ENCODE measurements around the gene BRCC3. TPM values are rescaled to one million over a fixed set of nuclear protein-coding genes. Genes with fewer than 3 reads are reported as not detected.

The BRCC3 gene
- polyA plus RNA-seq, 1 donor from 2014 or later, result 28.1 TPM

GRCh38 chrX:155069414-155069813 is 1.9 kb upstream of the BRCC3 start:
- Histone ChIP-seq H3K27me3 (ENCODE audit: insufficient read depth, low read depth, low read length) (no peaks in the 10 kb centered on the region), H3K36me3 (ENCODE audit: insufficient read depth, low read length) (no peaks in the 10 kb centered on the region), H3K27ac (ENCODE audit: low read length) (no peak overlapping the region), H3K4me3 (ENCODE audit: low read length) (peak overlapping the region; percentile 71), H2AFZ (ENCODE audit: low read depth, low read length) (no peak overlapping the region), H3K79me2 (replicated peaks; ENCODE audit: insufficient read depth, low read length) (peaks cover 3% of the 10 kb centered on the region), H3F3A (ENCODE audit: insufficient read depth, low read length, poor library complexity, severe bottlenecking) (no peaks in the 10 kb centered on the region), H3K9me2 (ENCODE audit: insufficient read depth, low read length) (no peaks in the 10 kb centered on the region), H3K9me3 (ENCODE audit: low read length) (no peaks in the 10 kb centered on the region), H4K20me1 (ENCODE audit: insufficient read depth) (no peaks in the 10 kb centered on the region), H3K4me2 (ENCODE audit: low read length) (no peak overlapping the region), H3K9ac (ENCODE audit: low read length) (no peak overlapping the region)
- no peak for TF ChIP-seq EZH2 (IDR thresholded peaks at IDR 0.05; ENCODE audit: borderline replicate concordance, insufficient read depth, low read length, poor library complexity, severe bottlenecking)
- no peak for TF ChIP-seq POLR2AphosphoS5 (IDR thresholded peaks at IDR 0.05)
- TF ChIP-seq CTCF (IDR thresholded peaks at IDR 0.05; ENCODE audit: poor library complexity, severe bottlenecking), result no peak
- TF ChIP-seq REST (IDR thresholded peaks at IDR 0.05; ENCODE audit: borderline replicate concordance), result no peak
- no peak for TF ChIP-seq EP300 (conservative IDR thresholded peaks at IDR 0.05; ENCODE audit: poor library complexity, severe bottlenecking)
- no peak for TF ChIP-seq SMC3 (conservative IDR thresholded peaks at IDR 0.05; ENCODE audit: poor library complexity)
- no peak for TF ChIP-seq RAD21 (conservative IDR thresholded peaks at IDR 0.05)
- no peak for TF ChIP-seq MXI1 (conservative IDR thresholded peaks at IDR 0.05; ENCODE audit: poor library complexity, severe bottlenecking)
- no peak for TF ChIP-seq TAF1 (IDR thresholded peaks at IDR 0.05; ENCODE audit: low read depth)

- no peaks in the 10 kb centered on the region for H3K27me3 ChIP-seq (ENCODE audit: insufficient read depth, low read depth, low read length)
- H3K9me3 ChIP-seq (ENCODE audit: low read length), result no peaks in the 10 kb centered on the region
- H3K9me2 ChIP-seq (ENCODE audit: insufficient read depth, low read length), result no peaks in the 10 kb centered on the region
- no peak overlapping the region for H3K27ac ChIP-seq (ENCODE audit: low read length)
- peak overlapping the region; percentile 55 for H3K9ac ChIP-seq (ENCODE audit: low read length)
- peak overlapping the region; percentile 71 for H3K4me3 ChIP-seq (ENCODE audit: low read length)
- no peaks in the 10 kb centered on the region for H3K36me3 ChIP-seq (ENCODE audit: insufficient read depth, low read length)
- H2AFZ ChIP-seq (ENCODE audit: low read depth, low read length), result no peak overlapping the region
- TF ChIP-seq TAF1 (IDR thresholded peaks at IDR 0.05; ENCODE audit: low read depth), result no peak
- TF ChIP-seq EZH2 (IDR thresholded peaks at IDR 0.05; ENCODE audit: borderline replicate concordance, insufficient read depth, low read length, poor library complexity, severe bottlenecking), result no peak
- TF ChIP-seq SMC3 (conservative IDR thresholded peaks at IDR 0.05; ENCODE audit: poor library complexity), result no peak
- no peak for TF ChIP-seq RAD21 (conservative IDR thresholded peaks at IDR 0.05)
- no peak for TF ChIP-seq REST (IDR thresholded peaks at IDR 0.05; ENCODE audit: borderline replicate concordance)
- no peak for TF ChIP-seq MXI1 (conservative IDR thresholded peaks at IDR 0.05; ENCODE audit: poor library complexity, severe bottlenecking)
- no peak for TF ChIP-seq POLR2AphosphoS5 (IDR thresholded peaks at IDR 0.05)
- TF ChIP-seq EP300 (conservative IDR thresholded peaks at IDR 0.05; ENCODE audit: poor library complexity, severe bottlenecking), result no peak
- no peak for TF ChIP-seq CTCF (IDR thresholded peaks at IDR 0.05; ENCODE audit: poor library complexity, severe bottlenecking)
- H3F3A ChIP-seq (ENCODE audit: insufficient read depth, low read length, poor library complexity, severe bottlenecking), result no peaks in the 10 kb centered on the region
- no peak overlapping the region for H3K4me2 ChIP-seq (ENCODE audit: low read length)
- peaks cover 3% of the 10 kb centered on the region for H3K79me2 ChIP-seq (replicated peaks; ENCODE audit: insufficient read depth, low read length)
- H4K20me1 ChIP-seq (ENCODE audit: insufficient read depth), result no peaks in the 10 kb centered on the region
Observed at GRCh38 chrX:155070038-155070437, 1.3 kb upstream of the BRCC3 start.
